Ectodermal cell (in vitro differentiated cells): ENCODE data around the gene RNF180. TPM values are rescaled to one million over a fixed set of nuclear protein-coding genes. Genes with fewer than 3 reads are reported as not detected.

ENCODE experiments used
- H3K27ac ChIP-seq: 2 replicates; pipeline ENCODE4 v1.7.0; 2013; ENCODE audit warnings: mild to moderate bottlenecking, low read depth, low read length; ENCODE audit not compliant: insufficient read depth, poor library complexity, severe bottlenecking
- H3K27me3 ChIP-seq: 2 replicates; pipeline ENCODE4 v1.7.0; 2013; ENCODE audit warnings: mild to moderate bottlenecking, low read length; ENCODE audit not compliant: insufficient read depth, control insufficient read depth, poor library complexity, severe bottlenecking
- H3K36me3 ChIP-seq: one replicate; pipeline ENCODE4 v1.7.0; 2013; ENCODE audit warnings: low read length; ENCODE audit not compliant: control insufficient read depth, insufficient read depth
- H3K4me1 ChIP-seq: one replicate; pipeline ENCODE4 v1.7.0; 2013; ENCODE audit warnings: low read length; ENCODE audit not compliant: control insufficient read depth, insufficient read depth
- H3K4me3 ChIP-seq: 2 replicates; pipeline ENCODE4 v1.7.0; 2013; ENCODE audit warnings: low read depth, low read length, control low read depth; ENCODE audit not compliant: insufficient read depth
- H3K9me3 ChIP-seq: 2 replicates; pipeline ENCODE4 v1.7.0; 2013; ENCODE audit warnings: mild to moderate bottlenecking, low read length, moderate library complexity; ENCODE audit not compliant: control insufficient read depth
- WGBS, 2 experiments: methylation state at CpG; one replicate each; pipeline ENCODE4 v1.1.7; 2013; ENCODE audit warnings: missing lambda C conversion rate in 2 of 2; 5-methylcytosine and 5-hydroxymethylcytosine counted together
- polyA plus RNA-seq, 4 experiments: library from polyadenylated mRNA; stranded (reverse); fragments of 50-300 nt; gene quantifications; one replicate each; pipeline ENCODE4 v1.2.3, GENCODE V29; 2013

Gene RNF180, protein sequence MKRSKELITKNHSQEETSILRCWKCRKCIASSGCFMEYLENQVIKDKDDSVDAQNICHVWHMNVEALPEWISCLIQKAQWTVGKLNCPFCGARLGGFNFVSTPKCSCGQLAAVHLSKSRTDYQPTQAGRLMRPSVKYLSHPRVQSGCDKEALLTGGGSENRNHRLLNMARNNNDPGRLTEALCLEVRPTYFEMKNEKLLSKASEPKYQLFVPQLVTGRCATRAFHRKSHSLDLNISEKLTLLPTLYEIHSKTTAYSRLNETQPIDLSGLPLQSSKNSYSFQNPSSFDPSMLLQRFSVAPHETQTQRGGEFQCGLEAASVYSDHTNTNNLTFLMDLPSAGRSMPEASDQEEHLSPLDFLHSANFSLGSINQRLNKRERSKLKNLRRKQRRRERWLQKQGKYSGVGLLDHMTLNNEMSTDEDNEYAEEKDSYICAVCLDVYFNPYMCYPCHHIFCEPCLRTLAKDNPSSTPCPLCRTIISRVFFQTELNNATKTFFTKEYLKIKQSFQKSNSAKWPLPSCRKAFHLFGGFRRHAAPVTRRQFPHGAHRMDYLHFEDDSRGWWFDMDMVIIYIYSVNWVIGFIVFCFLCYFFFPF
- polyA plus RNA-seq (2013, experiment 1 of 4), result 3.8 TPM
- 3.4 TPM for polyA plus RNA-seq (2013, experiment 2 of 4)
- 2.3 TPM for polyA plus RNA-seq (2013, experiment 3 of 4)
- 2.7 TPM for polyA plus RNA-seq (2013, experiment 4 of 4)

DNA sequence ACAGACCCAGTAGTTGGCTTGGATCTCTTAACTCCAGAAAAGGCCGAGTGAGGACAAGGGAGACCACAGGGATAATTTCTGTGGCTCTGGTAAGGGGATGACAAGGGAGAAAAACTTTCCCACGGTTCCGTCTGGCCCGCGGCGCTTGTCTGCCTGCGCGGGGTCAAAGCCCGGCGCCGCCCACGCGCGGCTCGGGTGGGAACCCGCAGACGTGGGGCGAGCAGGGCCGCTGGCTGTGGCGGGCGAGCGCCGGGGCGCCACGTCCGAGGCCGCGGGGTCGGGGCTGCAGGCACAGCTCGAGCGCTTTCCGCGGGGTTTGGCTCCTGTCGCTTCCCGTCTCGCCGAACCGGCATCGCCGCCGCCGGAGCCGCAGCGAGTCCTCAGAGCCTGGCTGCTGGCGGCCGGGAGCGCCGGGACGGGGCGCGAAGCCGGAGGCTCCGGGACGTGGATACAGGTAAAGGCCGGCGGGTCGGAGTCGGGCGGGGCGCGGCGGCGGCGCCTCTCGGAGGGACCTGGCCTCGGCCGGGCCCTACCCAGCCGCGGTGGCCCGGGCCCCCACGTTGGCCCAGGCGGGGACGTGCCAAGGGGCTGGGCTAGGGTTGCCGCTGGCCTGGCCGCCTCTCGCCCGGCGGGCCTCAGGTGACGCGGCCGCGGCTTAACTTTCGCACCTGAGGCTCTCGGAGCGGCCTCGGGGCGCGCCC, at the start of gene RNF180:
Gene RNF180 (plus strand): TSS at position 344 of the 701 bp plus-strand sequence. CDS start 34,965 bp downstream, outside the sequence.
- H3K4me3 ChIP-seq, result peak within 1 kb of the TSS; percentile 74
- peaks cover 39% of the 10 kb centered on the region for H3K27me3 ChIP-seq
- H3K4me1 ChIP-seq, result no peaks in the 10 kb centered on the region
- H3K36me3 ChIP-seq, result no peaks in the 10 kb centered on the region
- H3K9me3 ChIP-seq, result no peaks in the 10 kb centered on the region
- no peak within 1 kb of the TSS for H3K27ac ChIP-seq
- 1% methylated on average over 88 of the region's 88 CpGs for WGBS, 2 experiments

DNA sequence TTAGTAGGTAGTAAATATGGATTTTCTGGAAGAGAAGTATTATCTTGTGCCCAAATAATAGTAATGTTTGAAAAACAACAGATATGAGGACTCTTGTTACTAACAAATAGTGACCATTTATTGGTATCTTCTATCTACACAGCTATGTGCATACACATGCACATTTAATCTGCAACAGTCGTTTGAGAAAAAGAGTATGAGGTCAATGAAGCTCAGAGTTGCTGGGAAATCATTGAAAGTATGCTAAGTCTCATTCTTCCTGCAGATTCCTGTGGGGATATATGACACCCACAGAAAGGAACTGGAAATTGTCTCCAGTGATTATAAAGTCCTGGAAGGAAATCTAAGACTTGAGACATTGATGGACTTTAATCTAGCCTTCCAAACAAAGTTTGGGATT, 40.1 kb upstream of the RNF180 start:
- 73 to 100% methylated on average over 1 of the region's 1 CpG for WGBS, 2 experiments
- no peak overlapping the region for H3K27ac ChIP-seq
- H3K4me3 ChIP-seq, result no peak overlapping the region
- H3K4me1 ChIP-seq, result no peaks in the 10 kb centered on the region
- H3K27me3 ChIP-seq, result no peaks in the 10 kb centered on the region
- H3K9me3 ChIP-seq, result no peaks in the 10 kb centered on the region
- H3K36me3 ChIP-seq, result no peaks in the 10 kb centered on the region

DNA sequence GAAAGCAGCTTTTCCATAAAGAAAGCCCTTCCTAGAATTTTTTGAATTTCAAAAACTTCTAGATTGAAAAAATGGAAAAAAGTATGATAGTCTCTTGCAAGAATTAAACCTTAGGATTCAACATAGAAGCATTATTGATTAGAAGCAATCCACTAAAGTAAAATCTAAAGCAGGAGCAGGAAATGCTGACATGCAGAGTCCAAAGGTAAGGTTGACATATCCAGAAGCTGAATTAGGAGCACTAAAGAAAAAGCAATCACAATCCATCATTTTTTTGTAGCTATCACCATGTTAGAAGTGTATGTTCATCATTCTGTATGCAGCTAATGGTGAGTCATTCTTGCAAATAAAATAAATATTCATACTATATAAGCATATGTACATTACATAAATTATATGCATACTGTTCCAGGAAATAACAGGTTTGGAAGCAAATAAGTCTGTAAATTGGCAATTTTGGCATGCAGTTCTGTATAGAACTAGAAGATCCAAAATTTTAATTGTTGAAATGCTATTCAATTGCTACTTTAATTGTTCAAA, 39.4 kb upstream of the RNF180 start:
- Histone ChIP-seq H3K36me3 (no peaks in the 10 kb centered on the region), H3K4me3 (no peak overlapping the region), H3K9me3 (no peaks in the 10 kb centered on the region), H3K27ac (no peak overlapping the region), H3K27me3 (no peaks in the 10 kb centered on the region), H3K4me1 (no peaks in the 10 kb centered on the region)

DNA sequence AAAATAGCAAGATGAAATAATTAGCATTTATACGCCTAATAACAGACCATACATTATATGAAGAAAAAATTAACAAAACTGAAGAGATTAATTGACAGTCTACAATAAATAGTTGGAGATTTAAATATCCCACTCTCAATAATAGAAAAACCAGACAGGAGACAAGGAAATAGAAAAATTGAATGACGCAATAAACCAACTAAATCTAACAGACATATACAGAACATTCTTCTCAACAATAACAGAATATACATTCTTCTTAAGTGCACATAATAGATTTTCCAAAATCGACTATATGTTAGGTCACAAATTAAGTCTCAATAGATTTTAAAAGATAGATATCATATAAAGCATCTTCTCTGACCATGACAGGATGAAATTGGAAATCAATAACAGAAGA, 25.6 kb upstream of the RNF180 start:
- no peak overlapping the region for H3K4me3 ChIP-seq
- H3K36me3 ChIP-seq, result no peaks in the 10 kb centered on the region
- no peaks in the 10 kb centered on the region for H3K9me3 ChIP-seq
- 71 to 93% methylated on average over 1 of the region's 3 CpGs for WGBS, 2 experiments
- no peak overlapping the region for H3K27ac ChIP-seq
- H3K4me1 ChIP-seq, result no peaks in the 10 kb centered on the region
- H3K27me3 ChIP-seq, result no peaks in the 10 kb centered on the region

DNA sequence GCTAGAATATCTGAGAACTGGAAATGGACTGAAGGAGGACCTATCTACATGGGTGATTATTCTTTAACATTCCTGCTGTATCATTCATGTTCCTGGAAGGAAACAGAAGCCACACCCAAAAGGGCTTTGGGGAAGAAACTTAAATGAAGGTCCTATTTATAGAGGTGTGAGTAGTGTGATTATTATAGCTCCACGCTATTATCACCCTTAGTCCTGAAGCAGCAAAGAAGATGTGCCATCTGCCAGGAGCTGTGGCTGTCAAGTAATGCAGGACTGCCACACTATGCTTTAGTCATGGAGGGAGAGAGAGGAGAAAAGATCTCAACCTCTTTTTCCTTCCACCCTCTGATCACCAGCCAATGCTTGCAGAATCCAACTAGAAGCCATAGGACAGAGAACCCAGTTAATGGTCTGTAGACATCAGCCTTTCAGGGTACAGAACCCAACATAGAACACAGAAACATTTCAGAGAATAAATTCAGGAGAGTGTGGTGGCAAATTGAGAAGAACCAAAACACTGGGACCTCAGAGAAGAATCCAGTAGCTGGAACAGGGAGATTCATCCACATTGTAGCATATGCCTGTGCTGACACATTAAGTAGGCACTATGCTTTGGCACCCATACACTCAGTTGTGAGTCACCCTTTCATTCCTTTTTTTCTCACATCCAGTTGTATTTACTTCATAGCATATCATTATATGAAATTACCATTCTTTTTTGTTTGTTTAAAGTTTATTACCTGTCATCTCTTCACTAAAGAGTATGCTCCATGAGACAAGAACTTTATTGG, 21.0 kb upstream of the RNF180 start:
- no peak overlapping the region for H3K27ac ChIP-seq
- no peaks in the 10 kb centered on the region for H3K36me3 ChIP-seq
- no peaks in the 10 kb centered on the region for H3K9me3 ChIP-seq
- H3K4me3 ChIP-seq, result no peak overlapping the region
- H3K4me1 ChIP-seq, result no peaks in the 10 kb centered on the region
- WGBS, 2 experiments, result 94 to 100% methylated on average over 1 of the region's 1 CpG
- no peaks in the 10 kb centered on the region for H3K27me3 ChIP-seq

DNA sequence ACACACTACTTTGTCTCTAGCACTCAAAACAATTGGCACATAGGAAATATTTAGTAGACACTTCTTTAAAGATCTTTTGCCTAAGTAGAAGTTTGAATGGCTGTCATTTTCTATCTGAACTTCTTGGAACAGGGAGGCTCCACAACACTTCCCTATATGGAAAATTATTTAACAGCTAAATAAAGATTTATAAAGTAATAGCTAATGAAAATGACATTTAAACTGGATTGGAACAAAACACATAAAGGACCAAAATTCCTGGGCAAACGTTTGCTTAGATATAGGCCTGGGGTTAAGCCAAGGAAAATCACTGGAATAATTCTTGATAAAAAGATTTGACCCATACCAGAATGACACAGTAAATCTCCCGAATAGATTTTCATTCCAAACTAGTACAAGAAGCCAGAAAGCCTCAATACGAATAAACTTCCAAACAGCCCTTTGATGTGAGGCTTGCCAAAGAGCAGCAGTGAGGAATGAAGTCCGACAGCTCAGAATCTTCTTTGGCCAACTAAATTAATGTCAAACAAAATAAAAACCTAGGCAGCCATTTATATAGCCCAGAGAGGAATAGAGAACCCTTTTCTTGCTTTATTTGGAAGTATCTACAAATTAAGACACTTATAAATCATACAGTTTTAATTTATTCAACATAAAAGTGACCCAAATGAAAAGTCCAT, 20.3 kb upstream of the RNF180 start:
- Histone ChIP-seq H3K27ac (no peak overlapping the region), H3K4me3 (no peak overlapping the region), H3K4me1 (no peaks in the 10 kb centered on the region), H3K27me3 (no peaks in the 10 kb centered on the region), H3K36me3 (no peaks in the 10 kb centered on the region), H3K9me3 (no peaks in the 10 kb centered on the region)
- 83 to 85% methylated on average over 4 of the region's 4 CpGs for WGBS, 2 experiments

DNA sequence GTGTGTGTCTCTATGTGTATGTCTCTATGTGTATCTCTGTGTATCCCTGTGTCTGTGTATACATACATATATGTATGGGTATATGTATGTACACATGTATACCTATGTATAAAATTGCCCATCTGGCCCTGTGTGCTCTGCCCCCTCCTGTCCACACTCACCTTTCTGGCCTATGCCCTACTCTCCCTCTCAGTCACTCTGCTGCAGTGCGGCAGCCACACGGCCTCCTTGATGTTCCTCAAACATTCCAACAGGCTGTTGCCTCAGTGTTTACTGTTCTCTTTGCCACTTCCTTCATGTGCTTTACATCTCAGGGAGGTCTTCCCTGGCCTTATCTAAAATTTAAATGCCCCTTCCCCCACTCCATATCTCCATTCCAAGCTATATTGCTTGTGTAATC, 18.3 kb upstream of the RNF180 start:
- H3K36me3 ChIP-seq, result no peaks in the 10 kb centered on the region
- no peaks in the 10 kb centered on the region for H3K4me1 ChIP-seq
- H3K4me3 ChIP-seq, result no peak overlapping the region
- H3K27me3 ChIP-seq, result no peaks in the 10 kb centered on the region
- no peak overlapping the region for H3K27ac ChIP-seq
- 88 to 91% methylated on average over 2 of the region's 2 CpGs for WGBS, 2 experiments
- H3K9me3 ChIP-seq, result no peaks in the 10 kb centered on the region

DNA sequence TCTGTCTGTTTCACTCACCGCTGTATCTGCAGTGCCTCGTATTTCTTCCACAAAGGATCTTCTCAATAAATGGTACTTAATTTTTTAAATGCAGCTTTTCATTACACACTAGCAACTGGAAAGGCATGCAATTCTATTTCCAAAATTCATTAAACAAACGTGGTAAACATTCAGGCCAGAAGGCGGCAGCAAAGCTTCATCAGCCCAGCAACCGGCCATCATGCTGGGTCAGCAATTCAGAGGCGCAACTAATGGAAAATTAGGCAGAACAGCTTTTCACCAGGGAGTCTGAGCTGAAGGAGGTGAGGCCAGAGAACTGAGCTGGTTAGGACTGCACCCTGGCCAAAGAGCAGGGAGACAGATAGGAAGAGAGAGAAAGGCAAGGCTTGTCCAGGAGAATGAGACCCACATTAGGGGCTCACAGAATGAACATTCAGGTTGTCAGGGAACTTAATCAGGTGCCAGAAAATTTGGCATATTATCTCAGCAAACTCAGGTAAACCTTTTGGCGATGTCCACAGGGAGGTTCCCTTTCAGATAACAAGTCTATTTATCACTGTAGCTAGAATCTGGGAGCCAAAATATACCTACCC, 17.7 kb upstream of the RNF180 start:
- no peaks in the 10 kb centered on the region for H3K9me3 ChIP-seq

DNA sequence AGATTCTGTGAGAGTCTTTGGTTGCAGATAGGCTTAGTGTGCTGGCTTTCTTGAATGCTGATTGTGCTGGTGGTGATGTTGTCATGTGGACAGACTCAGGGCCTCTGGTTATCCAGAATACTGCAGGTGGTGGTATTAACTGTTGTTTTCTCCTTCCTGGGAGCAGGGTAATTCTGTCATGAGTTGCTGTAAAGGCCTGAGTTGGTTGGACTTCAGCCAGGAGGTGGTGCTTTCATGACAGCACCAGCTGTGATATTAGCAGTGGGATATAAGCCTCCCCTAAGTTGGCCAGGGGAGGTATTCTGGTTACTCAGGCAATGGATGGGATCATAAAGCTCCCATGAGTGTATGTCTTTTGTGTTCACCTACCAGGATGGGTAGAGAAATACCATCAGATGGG, 16.4 kb upstream of the RNF180 start:
- Histone ChIP-seq H3K27me3 (no peaks in the 10 kb centered on the region), H3K9me3 (peaks cover 2% of the 10 kb centered on the region), H3K27ac (no peak overlapping the region)

More for the DNA sequence above, 17.7 kb upstream of the RNF180 start:
- Histone ChIP-seq H3K36me3 (no peaks in the 10 kb centered on the region), H3K4me1 (no peaks in the 10 kb centered on the region), H3K4me3 (no peak overlapping the region), H3K27me3 (no peaks in the 10 kb centered on the region), H3K27ac (no peak overlapping the region)
- WGBS, 2 experiments, result 24 to 25% methylated on average over 7 of the region's 7 CpGs

More for the DNA sequence above, 16.4 kb upstream of the RNF180 start:
- no peaks in the 10 kb centered on the region for H3K4me1 ChIP-seq
- no peaks in the 10 kb centered on the region for H3K36me3 ChIP-seq
- no peak overlapping the region for H3K4me3 ChIP-seq
